Measurements from ENCODE around the gene LTBP3. TPM values are rescaled to one million over a fixed set of nuclear protein-coding genes. Genes with fewer than 3 reads are reported as not detected.

The LTBP3 gene
- total and polyA plus RNA-seq, 9 donors, result 50.2 to 204 (median 155) TPM

- peaks cover 48% of the 10 kb centered on the region for H3K36me3 ChIP-seq (ENCODE audit: control insufficient read depth, insufficient read depth, low read length)
- WGBS (ENCODE audit: insufficient coverage), result 86% methylated on average over 1 of the region's 3 CpGs
- no peak for DNase-seq
- no peak overlapping the region for H3K27ac ChIP-seq (ENCODE audit: low read length)
- H3K4me1 ChIP-seq (ENCODE audit: control insufficient read depth, insufficient read depth, low read length), result peaks cover 22% of the 10 kb centered on the region
- no peaks in the 10 kb centered on the region for H3K27me3 ChIP-seq (ENCODE audit: control insufficient read depth, insufficient read depth, low read length)
- H3K4me3 ChIP-seq (ENCODE audit: low read length), result no peak overlapping the region
- no peaks in the 10 kb centered on the region for H3K9me3 ChIP-seq (replicated peaks; ENCODE audit: control insufficient read depth, low read depth, low read length)
Measured at GRCh38 chr11:65542738-65543390, 15.3 kb downstream of the LTBP3 start.

- peaks cover 54% of the 10 kb centered on the region for H3K36me3 ChIP-seq (ENCODE audit: control insufficient read depth, insufficient read depth, low read length)
- no peak for DNase-seq
Measured at GRCh38 chr11:65541093-65541982, 16.8 kb downstream of the LTBP3 start.

GRCh38 chr11:65540290-65541092 lies 17.7 kb downstream of the LTBP3 start:
- H3K36me3 ChIP-seq (ENCODE audit: control insufficient read depth, insufficient read depth, low read length), result peaks cover 59% of the 10 kb centered on the region
- under 1% methylated on average over 77 of the region's 78 CpGs for WGBS (ENCODE audit: insufficient coverage)

More at GRCh38 chr11:65541093-65541982, 16.8 kb downstream of the LTBP3 start:
- peak overlapping the region; percentile 53 for H3K4me3 ChIP-seq (ENCODE audit: low read length)
- no peaks in the 10 kb centered on the region for H3K27me3 ChIP-seq (ENCODE audit: control insufficient read depth, insufficient read depth, low read length)
- H3K27ac ChIP-seq (ENCODE audit: low read length), result peak overlapping the region; percentile 82
- 37% methylated on average over 13 of the region's 18 CpGs for WGBS (ENCODE audit: insufficient coverage)
- H3K9me3 ChIP-seq (replicated peaks; ENCODE audit: control insufficient read depth, low read depth, low read length), result no peaks in the 10 kb centered on the region
- H3K4me1 ChIP-seq (ENCODE audit: control insufficient read depth, insufficient read depth, low read length), result peaks cover 25% of the 10 kb centered on the region

GRCh38 chr11:65539744-65540289 lies 18.3 kb downstream of the LTBP3 start:
- WGBS (ENCODE audit: insufficient coverage), result 22% methylated on average over 38 of the region's 60 CpGs
- Histone ChIP-seq H3K9me3 (replicated peaks; ENCODE audit: control insufficient read depth, low read depth, low read length) (no peaks in the 10 kb centered on the region), H3K4me3 (ENCODE audit: low read length) (peak overlapping the region; percentile 53), H3K4me1 (ENCODE audit: control insufficient read depth, insufficient read depth, low read length) (peaks cover 25% of the 10 kb centered on the region), H3K27me3 (ENCODE audit: control insufficient read depth, insufficient read depth, low read length) (no peaks in the 10 kb centered on the region), H3K36me3 (ENCODE audit: control insufficient read depth, insufficient read depth, low read length) (peaks cover 58% of the 10 kb centered on the region), H3K27ac (ENCODE audit: low read length) (no peak overlapping the region)
- no peak for DNase-seq

More at GRCh38 chr11:65540290-65541092, 17.7 kb downstream of the LTBP3 start:
- no peaks in the 10 kb centered on the region for H3K27me3 ChIP-seq (ENCODE audit: control insufficient read depth, insufficient read depth, low read length)
- H3K4me1 ChIP-seq (ENCODE audit: control insufficient read depth, insufficient read depth, low read length), result peaks cover 25% of the 10 kb centered on the region
- no peaks in the 10 kb centered on the region for H3K9me3 ChIP-seq (replicated peaks; ENCODE audit: control insufficient read depth, low read depth, low read length)
- DNase-seq, result peak; percentile 92
- peak overlapping the region; percentile 82 for H3K27ac ChIP-seq (ENCODE audit: low read length)
- peak overlapping the region; percentile 53 for H3K4me3 ChIP-seq (ENCODE audit: low read length)

GRCh38 chr11:65538915-65539743 lies 19.0 kb downstream of the LTBP3 start:
- Histone ChIP-seq H3K36me3 (ENCODE audit: control insufficient read depth, insufficient read depth, low read length) (peaks cover 52% of the 10 kb centered on the region), H3K9me3 (replicated peaks; ENCODE audit: control insufficient read depth, low read depth, low read length) (no peaks in the 10 kb centered on the region), H3K27me3 (ENCODE audit: control insufficient read depth, insufficient read depth, low read length) (no peaks in the 10 kb centered on the region), H3K27ac (ENCODE audit: low read length) (no peak overlapping the region), H3K4me3 (ENCODE audit: low read length) (no peak overlapping the region), H3K4me1 (ENCODE audit: control insufficient read depth, insufficient read depth, low read length) (peaks cover 25% of the 10 kb centered on the region)
- WGBS (ENCODE audit: insufficient coverage), result 50% methylated on average over 91 of the region's 92 CpGs
- no peak for DNase-seq

- DNase-seq, result no peak
- peaks cover 50% of the 10 kb centered on the region for H3K36me3 ChIP-seq (ENCODE audit: control insufficient read depth, insufficient read depth, low read length)
- 76% methylated on average over 26 of the region's 43 CpGs for WGBS (ENCODE audit: insufficient coverage)
Measured at GRCh38 chr11:65538232-65538914, 19.8 kb downstream of the LTBP3 start.

GRCh38 chr11:65537620-65538231 lies 20.4 kb downstream of the LTBP3 start:
- H3K4me3 ChIP-seq (ENCODE audit: low read length), result no peak overlapping the region
- 72% methylated on average over 8 of the region's 18 CpGs for WGBS (ENCODE audit: insufficient coverage)
- no peak for DNase-seq
- no peaks in the 10 kb centered on the region for H3K27me3 ChIP-seq (ENCODE audit: control insufficient read depth, insufficient read depth, low read length)
- peaks cover 25% of the 10 kb centered on the region for H3K4me1 ChIP-seq (ENCODE audit: control insufficient read depth, insufficient read depth, low read length)
- H3K36me3 ChIP-seq (ENCODE audit: control insufficient read depth, insufficient read depth, low read length), result peaks cover 50% of the 10 kb centered on the region
- no peak overlapping the region for H3K27ac ChIP-seq (ENCODE audit: low read length)
- no peaks in the 10 kb centered on the region for H3K9me3 ChIP-seq (replicated peaks; ENCODE audit: control insufficient read depth, low read depth, low read length)

More at GRCh38 chr11:65538232-65538914, 19.8 kb downstream of the LTBP3 start:
- no peak overlapping the region for H3K4me3 ChIP-seq (ENCODE audit: low read length)
- no peaks in the 10 kb centered on the region for H3K9me3 ChIP-seq (replicated peaks; ENCODE audit: control insufficient read depth, low read depth, low read length)
- no peak overlapping the region for H3K27ac ChIP-seq (ENCODE audit: low read length)
- no peaks in the 10 kb centered on the region for H3K27me3 ChIP-seq (ENCODE audit: control insufficient read depth, insufficient read depth, low read length)
- peaks cover 25% of the 10 kb centered on the region for H3K4me1 ChIP-seq (ENCODE audit: control insufficient read depth, insufficient read depth, low read length)

GRCh38 chr11:65537296-65537597 lies 20.9 kb downstream of the LTBP3 start:
- Histone ChIP-seq H3K4me3 (ENCODE audit: low read length) (no peak overlapping the region), H3K36me3 (ENCODE audit: control insufficient read depth, insufficient read depth, low read length) (peaks cover 54% of the 10 kb centered on the region), H3K27me3 (ENCODE audit: control insufficient read depth, insufficient read depth, low read length) (no peaks in the 10 kb centered on the region), H3K27ac (ENCODE audit: low read length) (no peak overlapping the region), H3K9me3 (replicated peaks; ENCODE audit: control insufficient read depth, low read depth, low read length) (no peaks in the 10 kb centered on the region), H3K4me1 (ENCODE audit: control insufficient read depth, insufficient read depth, low read length) (peaks cover 25% of the 10 kb centered on the region)
- no CpG with 5 or more reads among the region's 2 CpGs for WGBS (ENCODE audit: insufficient coverage)
- DNase-seq, result no peak
